HepG2 (cell line): Measurements from ENCODE around the gene DCUN1D3. TPM values are rescaled to one million over a fixed set of nuclear protein-coding genes. Genes with fewer than 3 reads are reported as not detected.

Experiments
- ZNF710 ChIP-seq: sonication (generic); formaldehyde crosslinking; IDR thresholded peaks from 2 replicates; pipeline ENCODE4 v1.5.0; 2020; ENCODE audit warnings: mild to moderate bottlenecking, missing genetic modification reagents, borderline replicate concordance
- polyA plus RNA-seq, 8 experiments: library from polyadenylated mRNA; depleted of rRNA in 3 of 8; stranded (reverse) in 7 of 8; unstranded in 1 of 8; fragments of >200 nt; fragmentation: Illumina TruSeq in 4 of 8; extraction: Trizol in 4 of 8; gene quantifications; 2 replicates each; pipeline versions ENCODE4 v1.2.1 to v1.2.3, GENCODE V29; 2011 to 2016; ENCODE audit warnings: low read depth in 4 of 8, missing spikeins in 1 of 8, mixed read lengths in 1 of 8; ENCODE audit not compliant: insufficient read depth in 1 of 8
- total RNA-seq, 5 experiments: library from RNA; depleted of rRNA; stranded (reverse); fragments of >200 nt; fragmentation: Illumina TruSeq; extraction: Trizol; gene quantifications; 2 replicates each; pipeline ENCODE4 v1.2.3, GENCODE V29; 2016; ENCODE audit warnings: low read depth in 1 of 5
- TF ChIP-seq, protein P1 (sequence below), 2 experiments: fragments of 450-650 bp in 1 of 2; sonication (generic) in 1 of 2; formaldehyde crosslinking in 1 of 2; IDR thresholded peaks; 2 replicates each; pipeline versions ENCODE4 v1.6.1 to v1.8.0; 2016 to 2022; ENCODE audit warnings: antibody characterized with exemption in 1 of 2, mild to moderate bottlenecking in 1 of 2, missing genetic modification reagents in 1 of 2

The DCUN1D3 gene
- total and polyA plus RNA-seq, 2 of the 13 experiments (the other 11 are each of a cell fraction or from before 2014, with no cell fraction given): 5.0 to 19.3 TPM

DNA sequence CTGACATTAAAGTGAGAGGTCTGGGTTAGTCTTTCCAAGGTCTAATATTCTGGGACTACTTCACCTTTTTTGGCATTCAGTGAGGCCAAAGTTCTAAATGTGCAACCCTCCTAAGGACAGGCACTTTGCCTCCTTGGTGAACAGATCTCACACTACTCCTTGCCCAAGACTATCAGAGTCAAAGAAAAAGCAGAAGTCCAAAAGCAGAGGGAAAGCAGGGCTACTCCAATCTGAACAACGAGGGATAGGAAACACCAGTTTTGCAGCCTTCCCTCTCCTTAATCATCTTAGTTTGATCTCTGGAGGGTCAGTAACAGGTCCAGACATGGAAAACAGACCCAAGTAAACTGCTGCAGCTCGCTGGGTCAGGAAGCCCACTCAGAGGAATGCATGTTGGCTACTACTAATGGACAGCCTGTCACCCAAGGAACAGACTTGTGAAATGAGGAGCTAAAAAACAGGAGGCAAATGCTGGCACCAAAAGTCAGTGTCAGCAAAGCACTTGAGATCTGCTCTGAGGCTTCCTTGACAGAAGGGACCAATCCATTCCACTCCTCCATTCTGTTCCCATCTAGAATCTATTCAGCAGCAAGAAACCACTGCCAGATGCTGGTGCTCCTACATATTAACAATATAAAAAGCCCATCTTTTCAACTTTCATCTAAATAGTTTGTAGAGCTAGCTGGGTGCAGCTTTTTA, 29.9 kb downstream of the DCUN1D3 start (continued):
- TF ChIP-seq, protein P1, sequence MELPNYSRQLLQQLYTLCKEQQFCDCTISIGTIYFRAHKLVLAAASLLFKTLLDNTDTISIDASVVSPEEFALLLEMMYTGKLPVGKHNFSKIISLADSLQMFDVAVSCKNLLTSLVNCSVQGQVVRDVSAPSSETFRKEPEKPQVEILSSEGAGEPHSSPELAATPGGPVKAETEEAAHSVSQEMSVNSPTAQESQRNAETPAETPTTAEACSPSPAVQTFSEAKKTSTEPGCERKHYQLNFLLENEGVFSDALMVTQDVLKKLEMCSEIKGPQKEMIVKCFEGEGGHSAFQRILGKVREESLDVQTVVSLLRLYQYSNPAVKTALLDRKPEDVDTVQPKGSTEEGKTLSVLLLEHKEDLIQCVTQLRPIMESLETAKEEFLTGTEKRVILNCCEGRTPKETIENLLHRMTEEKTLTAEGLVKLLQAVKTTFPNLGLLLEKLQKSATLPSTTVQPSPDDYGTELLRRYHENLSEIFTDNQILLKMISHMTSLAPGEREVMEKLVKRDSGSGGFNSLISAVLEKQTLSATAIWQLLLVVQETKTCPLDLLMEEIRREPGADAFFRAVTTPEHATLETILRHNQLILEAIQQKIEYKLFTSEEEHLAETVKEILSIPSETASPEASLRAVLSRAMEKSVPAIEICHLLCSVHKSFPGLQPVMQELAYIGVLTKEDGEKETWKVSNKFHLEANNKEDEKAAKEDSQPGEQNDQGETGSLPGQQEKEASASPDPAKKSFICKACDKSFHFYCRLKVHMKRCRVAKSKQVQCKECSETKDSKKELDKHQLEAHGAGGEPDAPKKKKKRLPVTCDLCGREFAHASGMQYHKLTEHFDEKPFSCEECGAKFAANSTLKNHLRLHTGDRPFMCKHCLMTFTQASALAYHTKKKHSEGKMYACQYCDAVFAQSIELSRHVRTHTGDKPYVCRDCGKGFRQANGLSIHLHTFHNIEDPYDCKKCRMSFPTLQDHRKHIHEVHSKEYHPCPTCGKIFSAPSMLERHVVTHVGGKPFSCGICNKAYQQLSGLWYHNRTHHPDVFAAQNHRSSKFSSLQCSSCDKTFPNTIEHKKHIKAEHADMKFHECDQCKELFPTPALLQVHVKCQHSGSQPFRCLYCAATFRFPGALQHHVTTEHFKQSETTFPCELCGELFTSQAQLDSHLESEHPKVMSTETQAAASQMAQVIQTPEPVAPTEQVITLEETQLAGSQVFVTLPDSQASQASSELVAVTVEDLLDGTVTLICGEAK (IDR thresholded peaks at IDR 0.05): no peak
- TF ChIP-seq, protein P1 (CRISPR knock-in tag; IDR thresholded peaks at IDR 0.05): no peak
- no peak for TF ChIP-seq ZNF710 (CRISPR knock-in tag)
